HG03439 (cell line): ENCODE results near the gene CDC42BPB.

Experiments used
- ATAC-seq: cut with Tn5 transposase; IDR thresholded peaks from one replicate; pipeline ENCODE4 v1.9.1; 2021; ENCODE audit warnings: mild to moderate bottlenecking, moderate library complexity; ENCODE audit not compliant: unreplicated experiment

CDC42BPB gene, protein sequence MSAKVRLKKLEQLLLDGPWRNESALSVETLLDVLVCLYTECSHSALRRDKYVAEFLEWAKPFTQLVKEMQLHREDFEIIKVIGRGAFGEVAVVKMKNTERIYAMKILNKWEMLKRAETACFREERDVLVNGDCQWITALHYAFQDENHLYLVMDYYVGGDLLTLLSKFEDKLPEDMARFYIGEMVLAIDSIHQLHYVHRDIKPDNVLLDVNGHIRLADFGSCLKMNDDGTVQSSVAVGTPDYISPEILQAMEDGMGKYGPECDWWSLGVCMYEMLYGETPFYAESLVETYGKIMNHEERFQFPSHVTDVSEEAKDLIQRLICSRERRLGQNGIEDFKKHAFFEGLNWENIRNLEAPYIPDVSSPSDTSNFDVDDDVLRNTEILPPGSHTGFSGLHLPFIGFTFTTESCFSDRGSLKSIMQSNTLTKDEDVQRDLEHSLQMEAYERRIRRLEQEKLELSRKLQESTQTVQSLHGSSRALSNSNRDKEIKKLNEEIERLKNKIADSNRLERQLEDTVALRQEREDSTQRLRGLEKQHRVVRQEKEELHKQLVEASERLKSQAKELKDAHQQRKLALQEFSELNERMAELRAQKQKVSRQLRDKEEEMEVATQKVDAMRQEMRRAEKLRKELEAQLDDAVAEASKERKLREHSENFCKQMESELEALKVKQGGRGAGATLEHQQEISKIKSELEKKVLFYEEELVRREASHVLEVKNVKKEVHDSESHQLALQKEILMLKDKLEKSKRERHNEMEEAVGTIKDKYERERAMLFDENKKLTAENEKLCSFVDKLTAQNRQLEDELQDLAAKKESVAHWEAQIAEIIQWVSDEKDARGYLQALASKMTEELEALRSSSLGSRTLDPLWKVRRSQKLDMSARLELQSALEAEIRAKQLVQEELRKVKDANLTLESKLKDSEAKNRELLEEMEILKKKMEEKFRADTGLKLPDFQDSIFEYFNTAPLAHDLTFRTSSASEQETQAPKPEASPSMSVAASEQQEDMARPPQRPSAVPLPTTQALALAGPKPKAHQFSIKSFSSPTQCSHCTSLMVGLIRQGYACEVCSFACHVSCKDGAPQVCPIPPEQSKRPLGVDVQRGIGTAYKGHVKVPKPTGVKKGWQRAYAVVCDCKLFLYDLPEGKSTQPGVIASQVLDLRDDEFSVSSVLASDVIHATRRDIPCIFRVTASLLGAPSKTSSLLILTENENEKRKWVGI (N-terminal part only)

DNA sequence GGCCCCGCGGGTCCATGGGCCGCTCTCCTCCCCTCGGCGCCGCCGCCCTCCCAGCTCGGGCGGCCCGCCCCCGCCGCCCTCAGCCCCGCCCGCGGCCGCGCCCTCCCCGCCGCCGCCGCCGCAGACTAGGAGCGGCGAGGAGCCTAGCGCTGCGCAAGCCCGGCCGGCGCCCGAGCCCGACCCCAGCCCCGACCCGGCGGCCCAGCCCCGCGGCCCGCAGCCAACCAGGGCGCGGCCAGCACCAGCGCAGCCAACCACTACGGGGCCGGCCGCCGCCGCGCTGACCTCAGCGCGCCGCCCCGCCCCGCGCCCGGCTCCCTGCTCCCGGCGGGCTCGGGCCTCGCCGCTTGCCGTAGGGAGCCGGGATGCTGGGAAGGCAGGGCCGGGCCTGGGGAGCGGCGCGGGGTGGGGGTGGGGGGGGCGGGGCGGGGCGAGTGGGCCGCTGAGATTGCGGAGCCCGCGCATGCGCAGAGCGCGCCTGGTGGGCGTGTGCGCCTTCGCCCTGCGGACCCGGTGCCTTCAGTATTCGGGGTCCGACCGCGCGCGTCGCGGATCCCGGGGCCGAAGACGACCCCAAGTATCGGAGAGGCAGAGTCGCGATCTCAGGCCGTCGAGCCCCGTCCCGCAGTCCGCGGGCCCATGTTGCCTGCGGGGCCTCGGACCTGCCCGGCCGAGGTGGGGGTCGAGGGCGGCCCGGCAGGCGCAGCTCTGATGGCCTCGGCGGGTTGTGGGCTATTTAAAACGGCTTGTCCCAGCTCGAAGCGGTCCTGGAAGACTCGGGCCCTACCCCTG is at the start of gene CDC42BPB:
TSS of gene CDC42BPB (minus strand) at position 178 of the 792 bp plus-strand sequence. CDS start 376 bp downstream, outside the sequence.
- peak; percentile 79 for ATAC-seq

DNA sequence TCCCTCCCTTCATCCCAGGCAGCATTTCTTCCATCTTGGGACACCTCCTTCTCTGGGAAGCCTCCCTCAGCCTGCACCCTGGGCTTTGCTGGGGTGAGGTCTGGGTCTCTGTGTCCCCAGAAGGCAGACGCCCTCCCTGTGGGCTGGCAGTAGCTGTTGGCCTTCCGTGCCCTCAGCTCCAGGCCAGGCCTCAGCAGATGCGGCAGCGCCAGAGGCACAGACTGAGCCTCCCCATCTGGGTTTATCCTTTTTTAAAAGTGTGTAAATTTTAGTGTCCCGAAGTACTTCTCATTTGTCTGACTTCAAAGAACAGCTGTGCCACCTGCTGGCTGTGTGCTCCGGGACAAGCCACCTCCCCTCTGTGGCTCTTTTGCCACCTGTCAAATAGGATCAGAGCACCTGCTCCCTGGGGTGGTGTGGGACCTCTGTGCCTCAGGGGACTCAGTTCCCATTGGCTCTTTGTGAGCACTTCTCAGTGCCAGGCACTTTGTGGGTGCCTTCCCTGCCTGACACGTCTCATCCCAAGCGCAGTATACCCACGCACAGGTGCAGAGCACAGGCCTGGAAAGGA is 48.3 kb upstream of the CDC42BPB start:
- no peak for ATAC-seq

DNA sequence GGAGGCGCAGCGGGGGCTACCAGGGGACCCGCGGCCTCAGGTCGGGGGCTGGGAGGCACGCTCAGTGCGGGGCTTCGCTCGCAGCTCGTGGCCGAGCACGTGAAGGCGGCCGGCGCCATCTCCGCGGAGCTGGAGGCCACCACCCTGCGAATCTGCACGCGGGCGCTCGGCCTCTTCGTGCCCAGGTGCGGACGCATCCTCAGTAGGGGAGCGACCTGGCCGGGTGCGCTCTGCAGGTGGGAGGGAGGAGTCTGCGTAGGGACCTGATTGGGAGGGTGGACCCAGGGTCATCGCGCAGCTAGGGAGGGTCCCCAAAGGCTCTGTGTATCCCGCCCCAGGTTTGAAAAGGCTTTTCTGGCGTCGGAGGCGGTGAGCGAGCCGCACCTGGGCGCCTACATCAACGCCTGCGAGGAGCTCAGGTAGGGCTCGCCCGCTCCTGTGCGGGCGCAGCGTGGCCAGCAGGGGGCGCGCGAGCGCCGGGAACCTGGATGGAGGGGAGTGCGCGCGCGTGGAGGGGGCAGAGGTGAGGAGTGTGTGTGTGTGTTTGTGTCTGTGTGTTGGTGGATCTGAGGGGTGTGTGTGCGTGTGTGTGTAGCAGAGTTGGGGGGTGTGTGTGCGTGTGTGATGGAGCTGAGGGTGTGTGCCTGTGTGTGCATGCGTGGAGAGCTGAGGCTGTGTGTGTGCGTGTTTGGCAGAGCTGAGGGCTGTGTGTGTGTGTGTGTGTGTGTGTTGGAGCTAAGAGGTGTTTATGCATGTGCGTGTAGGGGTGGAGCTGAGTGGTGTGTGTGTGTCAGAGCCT is 47.5 kb upstream of the CDC42BPB start:
- no peak for ATAC-seq

DNA sequence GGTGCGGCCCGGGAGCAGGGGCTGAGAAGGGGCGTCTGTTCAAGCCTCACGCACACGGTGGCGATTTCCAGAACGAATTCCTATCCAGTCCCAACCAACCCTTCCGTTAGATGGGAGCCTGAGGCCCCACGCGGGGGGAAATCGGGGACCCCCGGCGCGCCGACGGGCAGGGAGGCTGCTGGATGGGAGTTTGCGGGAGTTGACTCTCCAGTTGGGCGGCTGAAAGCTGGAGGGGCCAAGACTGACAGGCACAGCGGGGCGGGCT is 47.0 kb upstream of the CDC42BPB start:
- ATAC-seq = no peak

DNA sequence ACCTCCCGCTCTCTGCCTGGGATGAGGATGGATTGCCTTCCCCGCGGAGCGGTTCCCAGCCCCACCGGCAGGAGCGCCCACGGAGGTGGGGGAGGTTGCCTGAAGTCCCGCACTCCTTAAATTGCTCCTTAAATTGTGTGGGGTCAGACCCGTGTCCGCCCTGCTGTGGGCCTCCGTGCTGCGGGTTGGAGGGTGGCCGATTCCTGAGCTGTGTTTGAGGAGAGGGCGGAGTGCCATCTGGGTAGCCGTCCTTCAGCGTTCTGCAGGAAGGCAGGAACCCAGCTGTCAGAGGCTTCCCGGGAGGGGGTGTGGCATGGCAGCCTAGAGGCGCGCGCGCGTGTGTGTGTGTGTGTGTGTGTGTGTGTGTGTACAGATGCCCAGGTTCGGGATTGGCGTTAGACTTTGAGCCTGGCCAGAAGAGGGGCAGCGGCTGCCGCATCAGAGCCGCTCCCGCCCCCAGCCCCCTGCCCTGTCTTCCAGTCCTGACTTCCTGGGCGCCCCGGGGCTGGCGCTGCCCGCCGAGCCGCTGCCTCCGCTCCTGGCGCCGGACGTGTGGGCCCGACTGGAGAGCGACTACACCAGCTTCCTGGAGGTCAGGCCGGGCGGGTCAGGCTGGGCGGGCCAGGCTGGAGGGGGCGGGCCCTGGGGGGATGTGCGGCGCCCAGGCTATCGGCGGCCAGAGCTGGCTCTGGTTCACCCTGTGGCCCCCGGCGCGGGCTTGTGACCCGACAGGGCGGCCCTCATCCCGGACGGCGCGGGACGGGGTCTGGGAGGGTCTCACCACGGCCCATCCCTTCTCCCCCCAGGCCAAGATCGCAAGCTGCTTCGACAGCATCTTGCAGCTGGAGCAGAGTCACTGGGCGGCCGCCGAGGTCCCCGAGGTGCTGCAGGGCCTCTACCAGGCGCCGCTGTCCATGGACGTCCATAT is 46.4 kb upstream of the CDC42BPB start:
- ATAC-seq = no peak

DNA sequence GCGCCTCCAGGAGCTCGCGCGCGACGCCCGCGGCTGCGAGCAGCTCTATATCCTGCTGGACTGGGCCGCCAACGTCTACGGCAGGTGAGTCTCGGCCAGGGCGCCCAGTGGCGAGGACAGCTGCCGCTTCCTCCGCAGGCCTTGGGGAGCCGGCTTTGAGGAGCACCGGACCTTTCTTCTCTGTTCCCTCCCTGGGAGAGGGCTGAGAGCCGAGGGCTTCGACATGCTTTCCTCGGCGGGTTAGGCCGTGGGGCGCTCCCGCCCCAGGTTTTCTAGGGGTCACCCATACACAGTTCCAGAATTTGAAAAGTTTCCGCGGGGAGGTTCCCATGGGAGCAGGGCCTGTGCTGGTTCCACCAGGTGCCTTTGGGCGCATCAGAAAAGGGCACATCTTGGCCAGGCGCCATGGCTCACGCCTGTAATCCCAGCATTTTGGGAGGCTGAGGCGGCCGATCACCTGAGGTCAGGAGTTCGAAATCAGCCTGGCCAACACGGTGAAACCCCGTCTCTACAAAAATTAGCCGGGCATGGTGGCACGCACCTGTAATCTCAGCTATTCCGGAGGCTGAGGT is 45.4 kb upstream of the CDC42BPB start:
- ATAC-seq = no peak

DNA sequence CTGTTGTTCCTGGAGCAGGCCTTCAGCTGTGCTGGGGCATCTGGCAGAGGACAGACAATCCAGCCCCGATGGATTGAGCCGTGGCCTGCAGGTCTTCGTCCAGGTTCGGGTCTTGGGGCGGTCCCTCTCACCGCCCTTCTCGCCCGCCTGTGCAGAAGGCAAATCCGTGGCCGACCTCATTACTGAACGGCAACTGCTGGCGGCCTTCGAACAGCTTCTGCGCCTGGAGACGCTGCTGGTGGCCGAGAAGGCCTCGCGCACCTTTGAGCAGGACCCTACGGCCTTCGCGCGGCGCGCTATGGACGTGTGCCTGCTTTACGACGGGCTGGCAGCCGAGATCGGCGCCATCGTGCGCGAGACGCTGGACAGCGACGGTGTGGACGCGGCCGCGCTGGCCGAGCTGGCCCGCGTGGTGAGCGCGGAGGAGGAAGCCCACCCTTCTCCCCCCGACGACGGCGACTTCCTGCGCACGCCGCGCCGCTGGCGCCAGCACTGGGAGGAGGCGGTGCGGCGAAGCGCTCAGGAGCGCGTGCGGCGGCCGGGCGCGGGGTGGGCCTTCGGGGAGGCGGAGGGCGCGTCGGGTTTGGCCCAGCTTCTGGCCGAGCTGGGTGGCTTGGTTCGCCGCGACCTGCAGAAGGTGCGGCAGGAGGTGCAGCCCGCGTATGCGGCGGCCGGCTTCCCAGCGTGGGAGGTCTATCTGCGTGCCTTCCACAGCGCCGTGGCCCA is 44.8 kb upstream of the CDC42BPB start:
- ATAC-seq = no peak

DNA sequence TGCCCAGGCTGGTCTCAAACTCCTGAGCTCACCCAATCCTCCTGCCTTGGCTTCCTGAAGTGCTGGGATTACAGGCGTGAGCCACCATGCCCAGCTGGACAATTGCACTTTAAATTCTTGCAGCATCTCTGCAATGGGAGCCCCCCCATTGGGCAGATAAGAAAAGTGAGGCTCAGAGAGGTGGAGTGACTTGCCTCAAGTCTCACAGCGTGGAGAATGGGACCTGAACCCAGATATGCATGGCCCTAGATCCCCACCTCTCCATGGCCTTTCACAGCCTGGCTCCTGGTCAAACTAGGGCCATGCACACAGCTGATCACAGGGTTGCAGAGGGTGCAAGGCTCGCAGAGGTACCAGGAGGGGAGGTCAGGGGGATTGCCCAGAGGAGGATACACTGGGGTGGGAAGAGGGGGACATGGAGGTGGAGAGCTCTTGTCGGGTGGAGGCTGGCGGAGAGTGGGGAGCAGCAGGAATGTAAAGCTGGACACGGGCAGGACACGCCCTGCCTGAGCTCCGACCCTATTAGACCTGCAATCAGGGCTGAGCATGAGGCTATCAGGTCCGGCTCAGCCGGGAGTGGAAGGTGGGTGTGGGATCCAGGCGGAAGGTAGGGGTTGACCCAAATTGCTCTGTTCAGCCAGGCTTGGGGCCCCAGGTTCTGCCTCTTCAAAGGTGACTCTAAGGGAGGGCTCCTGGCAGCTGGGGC is 44.1 kb upstream of the CDC42BPB start:
- ATAC-seq = no peak

DNA sequence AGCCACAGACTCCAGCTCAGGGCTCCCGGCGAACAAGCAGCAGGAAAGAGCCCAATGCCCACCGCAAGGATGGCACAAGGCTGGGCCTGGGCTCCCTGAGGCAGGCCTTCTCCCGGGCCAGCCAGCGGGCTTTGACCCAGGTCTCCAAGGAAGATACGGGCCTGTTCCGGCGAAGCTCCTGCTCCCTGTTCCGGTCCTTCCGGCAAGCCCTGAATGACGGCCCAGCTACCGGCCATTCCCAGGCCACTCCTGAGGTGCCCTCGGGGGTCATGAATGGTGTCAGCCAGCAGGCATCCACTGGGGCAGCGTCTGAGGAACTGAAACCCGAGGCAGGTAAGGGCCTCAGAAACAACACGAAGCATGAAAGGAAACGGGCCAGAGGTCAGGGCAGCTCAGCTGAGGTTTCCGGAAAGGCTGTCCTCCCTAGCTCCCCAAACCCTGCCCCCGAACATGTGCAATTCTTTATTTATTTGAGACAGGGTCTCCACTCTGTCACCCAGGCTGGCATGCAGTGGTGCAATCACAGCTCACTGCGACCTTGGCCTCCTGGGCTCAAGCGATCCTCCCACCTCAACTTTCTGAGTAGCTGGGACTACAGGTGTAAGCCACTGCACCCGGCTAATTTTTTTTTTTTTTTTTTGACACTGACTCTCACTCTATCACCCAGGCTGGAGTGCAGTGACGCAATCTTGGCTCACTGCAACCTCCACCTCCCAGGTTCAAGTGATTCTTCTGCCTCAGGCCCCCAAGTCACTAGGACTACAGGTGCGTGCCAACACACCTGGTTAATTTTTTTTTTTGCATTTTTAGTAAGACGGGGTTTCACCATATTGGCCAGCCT is 43.2 kb upstream of the CDC42BPB start:
- peak; percentile 54 for ATAC-seq

DNA sequence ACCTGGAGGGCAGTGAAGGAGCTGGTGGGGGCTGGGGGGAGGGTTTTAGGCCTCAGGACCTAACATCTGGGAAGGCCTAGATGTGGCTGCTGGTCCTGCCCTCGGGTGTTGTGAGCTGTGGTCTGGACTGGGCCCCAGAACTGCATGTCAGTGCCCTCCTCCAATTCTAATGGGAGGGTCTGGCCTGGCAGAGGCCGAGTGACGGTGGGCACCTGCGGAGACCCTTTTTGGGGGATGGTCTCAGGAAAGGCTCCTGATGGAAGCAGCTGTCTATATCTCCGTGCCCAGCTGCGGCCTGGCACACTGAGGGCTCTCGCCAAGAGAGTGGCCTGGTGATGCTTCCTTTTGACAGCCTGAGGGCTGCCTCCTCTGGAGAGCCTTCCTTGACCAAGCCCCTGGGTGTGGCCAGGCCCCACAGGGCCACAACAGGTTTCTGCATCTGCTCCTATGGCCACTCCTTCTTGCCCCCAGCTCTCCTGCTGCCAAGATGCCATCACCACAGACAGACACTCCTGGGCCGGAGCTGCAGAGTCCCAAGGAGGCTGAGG is 42.5 kb upstream of the CDC42BPB start:
- no peak for ATAC-seq

DNA sequence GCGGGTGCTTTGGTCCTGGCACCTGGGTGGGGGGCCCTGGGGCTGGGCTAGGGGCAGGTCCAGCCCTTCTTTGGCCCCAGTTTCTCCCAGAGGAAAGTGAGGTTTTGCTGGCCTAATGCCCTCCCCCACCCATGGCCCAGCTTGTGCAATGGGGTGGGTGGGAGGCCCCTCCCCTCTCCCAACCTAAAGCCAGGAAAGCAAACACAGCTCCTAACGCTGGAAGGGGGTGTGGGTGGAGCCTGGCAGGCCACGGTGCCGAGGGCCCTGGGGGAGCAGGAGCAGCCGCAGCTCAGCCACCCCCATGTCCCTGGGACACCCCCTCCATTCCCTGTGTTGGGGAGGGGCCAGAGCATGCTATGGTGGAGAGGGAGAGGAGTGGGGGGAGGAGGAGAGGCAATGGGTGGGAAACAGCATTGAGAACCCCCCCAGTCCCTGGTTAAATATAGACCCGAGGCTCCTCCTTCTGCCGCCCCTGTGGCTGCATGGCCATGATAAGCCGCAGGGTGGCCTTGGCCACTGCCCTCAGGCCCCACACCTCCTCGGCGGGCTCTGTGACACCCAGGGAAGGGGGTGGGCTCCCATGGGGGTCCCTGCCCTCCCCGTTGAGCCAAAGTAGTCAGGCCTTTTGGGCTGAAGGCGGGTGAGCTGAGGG is 41.9 kb upstream of the CDC42BPB start:
- no peak for ATAC-seq

DNA sequence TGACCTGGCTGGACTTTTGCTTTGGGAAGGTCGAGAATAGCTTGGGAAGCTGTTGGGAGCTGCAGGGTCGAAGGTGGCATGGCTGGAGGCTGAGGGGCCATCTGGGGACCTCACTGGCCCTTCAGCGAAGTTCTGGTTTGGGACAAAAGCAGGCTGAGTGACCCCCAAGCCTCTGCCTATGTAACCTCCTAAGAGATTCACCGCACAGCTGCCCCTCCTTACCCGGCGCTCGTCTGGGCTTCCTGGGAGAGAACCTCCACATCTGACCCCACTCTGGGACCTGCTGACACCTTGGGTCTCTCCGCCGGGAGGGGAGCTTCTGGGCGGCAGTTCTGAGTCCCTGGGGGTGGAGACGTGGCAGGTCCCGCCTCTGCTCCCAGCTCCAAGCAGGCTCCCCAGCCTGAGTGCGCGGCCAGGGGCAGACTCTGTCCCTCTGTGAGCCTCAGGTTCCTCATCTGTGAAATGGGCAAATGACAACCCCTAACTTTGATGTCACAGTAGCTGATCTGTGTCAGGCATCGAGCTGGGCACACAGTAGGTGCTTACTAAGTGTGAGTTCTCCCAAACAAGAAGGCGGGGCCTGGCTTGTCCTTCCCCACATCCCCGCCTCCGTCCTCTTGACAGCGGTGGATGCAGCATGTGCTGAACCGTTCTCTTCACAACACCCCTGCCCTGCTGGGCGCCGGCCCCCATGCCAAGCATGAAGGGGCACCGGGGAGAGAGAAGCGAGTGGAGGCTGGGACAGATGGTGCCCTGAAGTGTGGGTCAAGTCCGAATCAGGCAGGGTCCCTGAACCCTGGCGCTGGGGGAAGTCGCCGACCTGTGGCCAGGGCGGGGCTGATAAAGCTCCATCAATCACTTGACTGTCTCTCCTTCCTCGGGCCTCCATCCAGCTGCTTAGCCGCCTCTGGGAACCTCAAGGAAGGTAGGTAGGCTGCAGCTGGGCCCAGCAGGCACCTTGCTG is 40.9 kb upstream of the CDC42BPB start:
- ATAC-seq = no peak

DNA sequence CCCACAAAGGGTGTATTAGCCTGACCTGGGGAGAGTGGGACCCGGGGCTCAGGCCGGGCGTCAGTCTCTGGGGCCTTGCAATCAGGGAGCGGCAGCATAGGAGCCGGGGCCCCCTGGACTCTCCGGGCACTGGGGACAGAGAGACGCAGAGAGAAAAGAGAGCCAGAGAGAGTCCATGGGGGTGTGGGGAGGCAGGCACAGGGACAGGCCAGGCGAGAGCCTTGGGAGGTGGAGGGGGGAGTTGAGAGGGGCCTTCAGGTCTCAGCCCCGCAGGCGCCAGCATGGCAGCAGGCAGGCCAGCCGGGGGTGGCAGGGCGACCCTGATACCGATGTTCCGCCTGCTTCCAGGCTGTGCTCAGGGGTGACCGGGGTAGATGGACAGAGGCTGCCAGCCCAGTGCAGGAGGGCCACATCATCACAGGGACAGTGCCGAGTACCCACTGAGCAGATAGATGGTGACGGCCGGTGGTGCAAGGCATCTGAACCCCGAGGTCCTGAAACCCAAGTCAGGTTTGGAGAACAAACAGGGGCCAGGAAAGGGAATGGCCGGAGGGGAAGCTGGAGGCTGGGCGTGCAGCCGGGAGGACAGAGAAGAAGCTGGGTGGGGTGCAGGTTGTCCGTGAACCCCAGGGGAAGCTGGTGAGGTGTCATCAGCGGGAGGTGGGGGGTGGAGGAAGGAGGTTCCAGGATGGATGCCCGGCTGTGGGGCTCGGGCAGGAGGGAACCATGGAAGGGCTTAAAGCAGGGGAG is 40.1 kb upstream of the CDC42BPB start:
- ATAC-seq = no peak
